ENCODE data around the gene ERBB4.

ERBB4 gene

GRCh38 chr2:211416373-211416772 is 1122.2 kb downstream of the ERBB4 start:
- Histone ChIP-seq H3K4me3 (no peak overlapping the region), H4K20me1 (no peaks in the 10 kb centered on the region), H3K9me3 (no peaks in the 10 kb centered on the region), H3K9ac (no peak overlapping the region), H3K36me3 (no peaks in the 10 kb centered on the region), H3K4me1 (no peaks in the 10 kb centered on the region), H3K27me3 (no peaks in the 10 kb centered on the region), H3K27ac (no peak overlapping the region), H3K4me2 (no peak overlapping the region)
- no peak for TF ChIP-seq Cebpa-rat (IDR thresholded peaks at IDR 0.05)

GRCh38 chr2:211413746-211414145 is 1124.9 kb downstream of the ERBB4 start:
- H3K36me3 ChIP-seq, result no peaks in the 10 kb centered on the region
- no peak overlapping the region for H3K4me3 ChIP-seq
- H3K4me2 ChIP-seq, result no peak overlapping the region
- no peaks in the 10 kb centered on the region for H4K20me1 ChIP-seq
- H3K27ac ChIP-seq, result no peak overlapping the region
- no peaks in the 10 kb centered on the region for H3K4me1 ChIP-seq
- TF ChIP-seq Cebpa-rat (IDR thresholded peaks at IDR 0.05), result no peak
- H3K9ac ChIP-seq, result no peak overlapping the region
- H3K27me3 ChIP-seq, result no peaks in the 10 kb centered on the region
- H3K9me3 ChIP-seq, result no peaks in the 10 kb centered on the region

- TF ChIP-seq Cebpa-rat (IDR thresholded peaks at IDR 0.05), result no peak
- Histone ChIP-seq H3K36me3 (no peaks in the 10 kb centered on the region), H3K9ac (no peak overlapping the region), H3K27me3 (no peaks in the 10 kb centered on the region), H4K20me1 (no peaks in the 10 kb centered on the region), H3K4me1 (no peaks in the 10 kb centered on the region), H3K9me3 (no peaks in the 10 kb centered on the region), H3K27ac (no peak overlapping the region), H3K4me3 (no peak overlapping the region), H3K4me2 (no peak overlapping the region)
These were observed 1130.1 kb downstream of the ERBB4 start for GRCh38 chr2:211408483-211408891.

GRCh38 chr2:211407076-211407475 is 1131.5 kb downstream of the ERBB4 start:
- H3K27ac ChIP-seq, result no peak overlapping the region

GRCh38 chr2:211405036-211405435 is 1133.6 kb downstream of the ERBB4 start:
- Histone ChIP-seq H3K27ac (no peak overlapping the region), H3K9ac (no peak overlapping the region), H3K27me3 (no peaks in the 10 kb centered on the region), H3K4me3 (no peak overlapping the region), H3K4me2 (no peak overlapping the region), H4K20me1 (no peaks in the 10 kb centered on the region), H3K36me3 (no peaks in the 10 kb centered on the region), H3K4me1 (no peaks in the 10 kb centered on the region), H3K9me3 (no peaks in the 10 kb centered on the region)
- no peak for TF ChIP-seq Cebpa-rat (IDR thresholded peaks at IDR 0.05)

More at GRCh38 chr2:211407076-211407475, 1131.5 kb downstream of the ERBB4 start:
- Histone ChIP-seq H4K20me1 (no peaks in the 10 kb centered on the region), H3K27me3 (no peaks in the 10 kb centered on the region), H3K36me3 (no peaks in the 10 kb centered on the region), H3K4me3 (no peak overlapping the region), H3K9ac (no peak overlapping the region), H3K9me3 (no peaks in the 10 kb centered on the region), H3K4me1 (no peaks in the 10 kb centered on the region), H3K4me2 (no peak overlapping the region)
- TF ChIP-seq Cebpa-rat (IDR thresholded peaks at IDR 0.05), result no peak

- Histone ChIP-seq H3K4me1 (no peaks in the 10 kb centered on the region), H4K20me1 (no peaks in the 10 kb centered on the region), H3K36me3 (no peaks in the 10 kb centered on the region), H3K9me3 (no peaks in the 10 kb centered on the region), H3K4me2 (no peak overlapping the region), H3K9ac (no peak overlapping the region), H3K4me3 (no peak overlapping the region), H3K27ac (no peak overlapping the region), H3K27me3 (no peaks in the 10 kb centered on the region)
- no peak for TF ChIP-seq Cebpa-rat (IDR thresholded peaks at IDR 0.05)
These were observed 1134.5 kb downstream of the ERBB4 start for GRCh38 chr2:211404098-211404497.

- Histone ChIP-seq H3K4me2 (no peak overlapping the region), H3K9ac (no peak overlapping the region), H4K20me1 (no peaks in the 10 kb centered on the region), H3K9me3 (no peaks in the 10 kb centered on the region), H3K36me3 (no peaks in the 10 kb centered on the region), H3K27ac (no peak overlapping the region), H3K27me3 (no peaks in the 10 kb centered on the region), H3K4me1 (no peaks in the 10 kb centered on the region), H3K4me3 (no peak overlapping the region)
- no peak for TF ChIP-seq Cebpa-rat (IDR thresholded peaks at IDR 0.05)
These were observed 1137.3 kb downstream of the ERBB4 start for GRCh38 chr2:211401328-211401727.

- no peak overlapping the region for H3K9ac ChIP-seq
- H4K20me1 ChIP-seq, result no peaks in the 10 kb centered on the region
- no peaks in the 10 kb centered on the region for H3K36me3 ChIP-seq
- H3K27me3 ChIP-seq, result no peaks in the 10 kb centered on the region
- H3K4me2 ChIP-seq, result no peak overlapping the region
- no peak overlapping the region for H3K27ac ChIP-seq
- TF ChIP-seq Cebpa-rat (IDR thresholded peaks at IDR 0.05), result no peak
- H3K9me3 ChIP-seq, result no peaks in the 10 kb centered on the region
- no peak overlapping the region for H3K4me3 ChIP-seq
- H3K4me1 ChIP-seq, result no peaks in the 10 kb centered on the region
These were observed 1140.8 kb downstream of the ERBB4 start for GRCh38 chr2:211397764-211398163.

- Histone ChIP-seq H3K9ac (no peak overlapping the region), H4K20me1 (no peaks in the 10 kb centered on the region), H3K4me1 (no peaks in the 10 kb centered on the region), H3K27me3 (no peaks in the 10 kb centered on the region), H3K4me2 (no peak overlapping the region), H3K9me3 (no peaks in the 10 kb centered on the region), H3K27ac (no peak overlapping the region), H3K36me3 (no peaks in the 10 kb centered on the region), H3K4me3 (no peak overlapping the region)
- TF ChIP-seq Cebpa-rat (IDR thresholded peaks at IDR 0.05), result no peak
These were observed 1141.8 kb downstream of the ERBB4 start for GRCh38 chr2:211396815-211397214.

GRCh38 chr2:211391189-211391567 is 1147.4 kb downstream of the ERBB4 start:
- Histone ChIP-seq H3K4me3 (no peak overlapping the region), H3K36me3 (no peaks in the 10 kb centered on the region), H3K9ac (no peak overlapping the region), H3K4me1 (no peaks in the 10 kb centered on the region), H4K20me1 (no peaks in the 10 kb centered on the region), H3K27ac (no peak overlapping the region), H3K4me2 (no peak overlapping the region), H3K27me3 (no peaks in the 10 kb centered on the region), H3K9me3 (no peaks in the 10 kb centered on the region)
- TF ChIP-seq Cebpa-rat (IDR thresholded peaks at IDR 0.05), result no peak

GRCh38 chr2:211390536-211391188 is 1147.9 kb downstream of the ERBB4 start:
- H4K20me1 ChIP-seq, result no peaks in the 10 kb centered on the region
- no peak overlapping the region for H3K4me2 ChIP-seq
- H3K27ac ChIP-seq, result no peak overlapping the region
- H3K27me3 ChIP-seq, result no peaks in the 10 kb centered on the region
- no peak overlapping the region for H3K9ac ChIP-seq
- H3K9me3 ChIP-seq, result no peaks in the 10 kb centered on the region
- TF ChIP-seq Cebpa-rat (IDR thresholded peaks at IDR 0.05), result no peak
- no peaks in the 10 kb centered on the region for H3K4me1 ChIP-seq
- no peak overlapping the region for H3K4me3 ChIP-seq
- H3K36me3 ChIP-seq, result no peaks in the 10 kb centered on the region

Measured in BLaER1 (cell line).